Neural crest cell (in vitro differentiated cells): ENCODE data around the gene DRG2. TPM values are rescaled to one million over a fixed set of nuclear protein-coding genes. Genes with fewer than 3 reads are reported as not detected.

Experiments used
- DNase-seq: peaks from one replicate; pipeline ENCODE4 v3.0.0; 2021; ENCODE audit warnings: low read depth, mixed read lengths, low spot score
- H3K27ac Mint-ChIP-seq: one replicate; pipeline ENCODE4 v1.8.0; 2021; ENCODE audit warnings: mild to moderate bottlenecking, mixed read lengths; ENCODE audit not compliant: unreplicated experiment
- H3K27me3 Mint-ChIP-seq: 2 replicates; pipeline ENCODE4 v1.8.0; 2021; ENCODE audit warnings: low read depth, mild to moderate bottlenecking, mixed read lengths
- H3K36me3 Mint-ChIP-seq: 2 replicates; pipeline ENCODE4 v1.8.0; 2021; ENCODE audit warnings: low read depth, mild to moderate bottlenecking, mixed read lengths
- H3K4me1 Mint-ChIP-seq: 2 replicates; pipeline ENCODE4 v1.8.0; 2021; ENCODE audit warnings: mixed read lengths
- H3K4me3 Mint-ChIP-seq: one replicate; pipeline ENCODE4 v1.8.0; 2021; ENCODE audit warnings: mild to moderate bottlenecking, mixed read lengths
- H3K9me3 Mint-ChIP-seq: 2 replicates; pipeline ENCODE4 v1.8.0; 2021; ENCODE audit warnings: mixed read lengths
- total RNA-seq: library from RNA; stranded (reverse); gene quantifications from 2 replicates; pipeline ENCODE4 v1.2.1, GENCODE V29; 2021
- TF ChIP-seq, protein P1 (sequence below): fragments of 200-600 bp; sonication (generic); conservative IDR thresholded peaks from 2 replicates; pipeline ENCODE4 v1.5.0; 2021; ENCODE audit warnings: antibody characterized with exemption, mild to moderate bottlenecking

DRG2 gene
- total RNA-seq, 1 donor from 2014 or later: 40.3 TPM

DNA sequence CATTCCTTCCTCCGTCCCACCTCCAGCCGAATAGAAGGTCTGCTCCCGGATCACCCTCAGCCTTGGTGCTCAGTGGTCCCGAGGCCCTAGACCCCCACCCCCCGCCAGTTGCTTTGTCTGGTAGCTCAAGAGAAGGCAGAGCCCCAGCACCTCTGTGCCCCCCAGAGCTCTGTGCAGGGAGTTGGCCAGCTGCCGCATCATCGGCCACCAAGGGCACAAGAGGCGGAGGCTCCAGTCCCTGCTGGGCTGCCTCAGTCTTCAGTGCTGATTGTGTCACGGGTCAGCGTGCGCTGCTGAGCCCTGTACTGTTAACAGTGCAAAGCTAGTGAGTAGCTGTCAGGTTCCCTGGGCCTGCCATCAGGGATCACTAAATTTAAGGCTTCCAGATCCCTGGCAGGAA, 22.2 kb upstream of the DRG2 start:
- TF ChIP-seq, protein P1, sequence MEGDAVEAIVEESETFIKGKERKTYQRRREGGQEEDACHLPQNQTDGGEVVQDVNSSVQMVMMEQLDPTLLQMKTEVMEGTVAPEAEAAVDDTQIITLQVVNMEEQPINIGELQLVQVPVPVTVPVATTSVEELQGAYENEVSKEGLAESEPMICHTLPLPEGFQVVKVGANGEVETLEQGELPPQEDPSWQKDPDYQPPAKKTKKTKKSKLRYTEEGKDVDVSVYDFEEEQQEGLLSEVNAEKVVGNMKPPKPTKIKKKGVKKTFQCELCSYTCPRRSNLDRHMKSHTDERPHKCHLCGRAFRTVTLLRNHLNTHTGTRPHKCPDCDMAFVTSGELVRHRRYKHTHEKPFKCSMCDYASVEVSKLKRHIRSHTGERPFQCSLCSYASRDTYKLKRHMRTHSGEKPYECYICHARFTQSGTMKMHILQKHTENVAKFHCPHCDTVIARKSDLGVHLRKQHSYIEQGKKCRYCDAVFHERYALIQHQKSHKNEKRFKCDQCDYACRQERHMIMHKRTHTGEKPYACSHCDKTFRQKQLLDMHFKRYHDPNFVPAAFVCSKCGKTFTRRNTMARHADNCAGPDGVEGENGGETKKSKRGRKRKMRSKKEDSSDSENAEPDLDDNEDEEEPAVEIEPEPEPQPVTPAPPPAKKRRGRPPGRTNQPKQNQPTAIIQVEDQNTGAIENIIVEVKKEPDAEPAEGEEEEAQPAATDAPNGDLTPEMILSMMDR: no peak
- Mint-ChIP-seq H3K27ac (no peak overlapping the region), H3K4me1 (no peaks in the 10 kb centered on the region), H3K4me3 (no peak overlapping the region), H3K9me3 (no peaks in the 10 kb centered on the region), H3K27me3 (no peaks in the 10 kb centered on the region), H3K36me3 (peaks cover 5% of the 10 kb centered on the region)
- DNase-seq: no peak

DNA sequence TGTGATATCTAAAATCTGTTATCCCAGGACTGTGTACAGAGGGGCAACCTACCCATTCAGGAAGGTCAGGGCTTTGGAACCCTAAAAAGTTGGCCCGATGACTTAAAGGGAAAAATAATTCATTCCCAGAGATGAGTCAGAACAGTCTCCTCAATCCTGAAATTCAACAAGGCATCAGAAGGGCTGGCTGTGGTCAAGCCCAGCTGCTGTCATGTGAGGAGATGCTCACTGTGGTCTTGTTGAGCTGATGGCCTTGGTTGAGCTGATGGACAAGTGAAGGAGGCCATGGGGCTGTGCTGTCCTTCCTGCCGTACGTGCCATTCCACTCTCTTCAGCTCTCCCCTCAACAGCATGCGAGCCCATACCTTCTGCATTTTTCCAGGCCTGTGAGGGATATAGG, 20.9 kb upstream of the DRG2 start:
- no peak overlapping the region for H3K27ac Mint-ChIP-seq

DNA sequence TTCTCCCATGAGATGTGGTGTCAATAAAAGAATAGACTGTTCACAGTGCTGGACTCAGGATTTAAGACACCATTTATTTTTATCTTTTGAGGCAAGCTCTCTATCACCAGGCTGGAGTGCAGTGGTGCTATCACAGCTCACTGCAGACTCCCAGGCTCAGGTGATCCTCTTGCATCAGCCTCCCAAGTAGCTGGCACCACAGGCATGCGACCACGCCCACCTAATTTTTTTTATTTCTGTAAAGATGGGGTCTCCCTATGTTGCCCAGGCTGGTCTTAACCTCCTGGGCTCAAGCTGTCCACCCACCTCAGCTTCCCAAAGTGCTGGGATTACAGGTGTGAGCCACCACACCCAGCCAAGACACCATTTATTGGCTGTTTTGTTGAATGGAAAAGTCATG, 18.6 kb upstream of the DRG2 start:
- Mint-ChIP-seq H3K27me3 (no peaks in the 10 kb centered on the region), H3K9me3 (no peaks in the 10 kb centered on the region), H3K27ac (no peak overlapping the region), H3K4me1 (peaks cover 13% of the 10 kb centered on the region), H3K4me3 (no peak overlapping the region), H3K36me3 (peaks cover 2% of the 10 kb centered on the region)
- no peak for DNase-seq
- TF ChIP-seq, protein P1: no peak

More for the DNA sequence above, 20.9 kb upstream of the DRG2 start:
- Mint-ChIP-seq H3K9me3 (no peaks in the 10 kb centered on the region), H3K4me3 (no peak overlapping the region), H3K36me3 (peaks cover 5% of the 10 kb centered on the region), H3K27me3 (no peaks in the 10 kb centered on the region), H3K4me1 (peaks cover 13% of the 10 kb centered on the region)
- no peak for DNase-seq
- TF ChIP-seq, protein P1: no peak

DNA sequence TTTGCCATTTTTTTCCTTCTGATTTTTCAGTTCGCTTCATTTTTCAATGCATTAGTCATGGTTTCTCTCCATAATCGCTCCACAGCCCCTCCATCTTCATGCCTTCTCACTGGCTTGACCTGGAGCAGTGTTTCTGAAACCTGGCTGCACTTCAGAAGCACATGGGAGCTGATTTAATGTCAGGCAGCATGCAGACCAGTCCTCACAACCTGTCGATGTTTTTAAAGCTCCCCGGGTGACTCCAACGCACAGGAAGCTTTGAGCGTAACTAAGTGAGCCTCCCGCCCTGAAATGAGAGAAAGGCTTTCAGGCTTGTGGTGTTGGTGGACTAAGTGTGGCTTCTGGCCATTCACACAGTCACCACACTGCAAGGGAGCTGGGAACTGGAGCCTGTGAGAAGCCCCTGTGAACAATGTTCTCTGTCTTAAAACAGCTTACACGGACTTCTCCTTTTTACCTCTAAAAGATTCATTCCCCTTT, 16.8 kb upstream of the DRG2 start:
- TF ChIP-seq, protein P1: no peak
- Mint-ChIP-seq H3K36me3 (no peaks in the 10 kb centered on the region), H3K27ac (peak overlapping the region; percentile 62), H3K27me3 (no peaks in the 10 kb centered on the region), H3K4me3 (no peak overlapping the region), H3K9me3 (no peaks in the 10 kb centered on the region), H3K4me1 (peaks cover 13% of the 10 kb centered on the region)
- no peak for DNase-seq

DNA sequence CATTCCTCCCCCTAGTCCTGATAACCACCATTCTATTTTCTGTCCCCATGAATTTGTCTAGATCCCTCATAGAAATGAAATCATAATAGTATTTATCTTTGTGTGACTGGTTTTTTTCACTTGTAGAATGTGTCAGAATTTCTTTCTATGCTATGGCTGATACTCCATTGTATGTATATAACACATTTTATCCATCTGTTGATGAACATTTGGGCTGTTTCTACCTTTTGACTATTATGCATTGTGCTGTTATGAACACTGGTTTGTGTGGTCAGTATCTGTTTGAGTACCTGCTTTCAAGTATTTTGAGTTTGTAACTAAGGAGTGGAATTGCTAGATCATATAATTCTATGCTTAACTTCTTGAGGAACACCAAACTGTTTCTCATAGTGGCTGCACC, 16.0 kb upstream of the DRG2 start:
- TF ChIP-seq, protein P1: no peak
- no peak overlapping the region for H3K27ac Mint-ChIP-seq
- H3K4me1 Mint-ChIP-seq: peaks cover 13% of the 10 kb centered on the region
- no peak for DNase-seq
- H3K36me3 Mint-ChIP-seq: no peaks in the 10 kb centered on the region
- H3K9me3 Mint-ChIP-seq: no peaks in the 10 kb centered on the region
- H3K4me3 Mint-ChIP-seq: no peak overlapping the region
- H3K27me3 Mint-ChIP-seq: no peaks in the 10 kb centered on the region
